ENCODE measurements around the gene SLC26A3. TPM values are rescaled to one million over a fixed set of nuclear protein-coding genes. Genes with fewer than 3 reads are reported as not detected.

The SLC26A3 gene
- total and polyA plus RNA-seq, 12 donors = 0.03 to 0.50 (median 0.43) TPM; not detected in 8

DNA sequence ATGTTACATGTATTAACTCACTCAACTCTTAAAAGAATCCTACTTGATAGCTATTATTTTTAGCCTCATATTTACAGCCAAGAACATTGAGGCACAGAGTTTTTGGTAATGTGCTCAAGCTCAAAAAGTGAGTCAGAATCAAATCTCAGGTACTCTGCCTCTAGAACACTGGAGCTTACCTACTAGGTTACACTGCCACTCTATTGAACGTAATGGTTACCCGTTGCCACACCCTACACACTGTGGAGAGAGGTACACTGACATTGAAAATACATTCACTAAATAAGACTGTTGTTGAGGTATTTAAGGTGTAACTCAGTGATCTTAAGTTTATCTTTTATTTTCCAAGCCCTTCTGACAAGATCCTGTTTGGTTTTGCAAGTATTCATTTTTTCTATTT is 17.9 kb downstream of the SLC26A3 start:
- Histone ChIP-seq H3K4me3 (no peak overlapping the region), H3K9me3 (replicated peaks in 1 of 3) (no peaks in the 10 kb centered on the region), H3K4me1 (replicated peaks in 1 of 2) (no peaks in the 10 kb centered on the region), H3K27ac (no peak overlapping the region), H3K36me3 (replicated peaks in 1 of 2) (no peaks in the 10 kb centered on the region), H3K27me3 (peaks cover 10% of the 10 kb centered on the region)
- no peak for DNase-seq
- intact Hi-C loops (cut with DNase I) = no loop called here
- TF ChIP-seq, protein P1, sequence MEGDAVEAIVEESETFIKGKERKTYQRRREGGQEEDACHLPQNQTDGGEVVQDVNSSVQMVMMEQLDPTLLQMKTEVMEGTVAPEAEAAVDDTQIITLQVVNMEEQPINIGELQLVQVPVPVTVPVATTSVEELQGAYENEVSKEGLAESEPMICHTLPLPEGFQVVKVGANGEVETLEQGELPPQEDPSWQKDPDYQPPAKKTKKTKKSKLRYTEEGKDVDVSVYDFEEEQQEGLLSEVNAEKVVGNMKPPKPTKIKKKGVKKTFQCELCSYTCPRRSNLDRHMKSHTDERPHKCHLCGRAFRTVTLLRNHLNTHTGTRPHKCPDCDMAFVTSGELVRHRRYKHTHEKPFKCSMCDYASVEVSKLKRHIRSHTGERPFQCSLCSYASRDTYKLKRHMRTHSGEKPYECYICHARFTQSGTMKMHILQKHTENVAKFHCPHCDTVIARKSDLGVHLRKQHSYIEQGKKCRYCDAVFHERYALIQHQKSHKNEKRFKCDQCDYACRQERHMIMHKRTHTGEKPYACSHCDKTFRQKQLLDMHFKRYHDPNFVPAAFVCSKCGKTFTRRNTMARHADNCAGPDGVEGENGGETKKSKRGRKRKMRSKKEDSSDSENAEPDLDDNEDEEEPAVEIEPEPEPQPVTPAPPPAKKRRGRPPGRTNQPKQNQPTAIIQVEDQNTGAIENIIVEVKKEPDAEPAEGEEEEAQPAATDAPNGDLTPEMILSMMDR (IDR thresholded peaks at IDR 0.05) = no peak
- no peak for TF ChIP-seq POLR2A (IDR thresholded peaks at IDR 0.05)
- WGBS, 4 donors = 82 to 95% (median 94%) methylated on average over 2 of the region's 2 CpGs

DNA sequence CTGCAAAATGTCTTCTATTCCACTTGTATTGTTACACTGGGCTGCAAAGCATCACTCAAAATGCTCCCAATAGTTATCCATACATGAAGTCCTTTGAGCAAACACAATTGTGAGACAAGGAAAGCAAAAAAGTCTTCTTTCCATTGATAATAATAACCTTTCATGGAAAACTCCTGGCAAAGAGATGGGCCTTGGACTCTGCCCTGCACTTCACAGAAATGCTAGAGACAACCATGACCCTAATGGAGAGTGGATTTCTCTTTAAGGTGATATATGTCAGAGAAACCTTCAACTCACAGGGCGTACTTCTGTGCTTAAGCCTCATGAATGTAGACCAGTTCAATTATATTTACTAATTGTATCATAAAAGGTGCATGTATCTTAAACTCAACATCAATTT is 19.4 kb downstream of the SLC26A3 start:
- H3K27ac ChIP-seq = no peak overlapping the region
- H3K4me3 ChIP-seq = no peak overlapping the region
- H3K4me1 ChIP-seq (replicated peaks in 1 of 2) = no peaks in the 10 kb centered on the region
- TF ChIP-seq, protein P1 (IDR thresholded peaks at IDR 0.05) = no peak
- no peak for TF ChIP-seq POLR2A (IDR thresholded peaks at IDR 0.05)
- 84 to 100% (median 91%) methylated on average over 1 of the region's 1 CpG for WGBS, 4 donors
- peaks cover 5% of the 10 kb centered on the region for H3K27me3 ChIP-seq
- no peaks in the 10 kb centered on the region for H3K9me3 ChIP-seq (replicated peaks in 1 of 3)
- DNase-seq = no peak
- no peaks in the 10 kb centered on the region for H3K36me3 ChIP-seq (replicated peaks in 1 of 2)
- intact Hi-C loops (cut with DNase I) = no loop called here

DNA sequence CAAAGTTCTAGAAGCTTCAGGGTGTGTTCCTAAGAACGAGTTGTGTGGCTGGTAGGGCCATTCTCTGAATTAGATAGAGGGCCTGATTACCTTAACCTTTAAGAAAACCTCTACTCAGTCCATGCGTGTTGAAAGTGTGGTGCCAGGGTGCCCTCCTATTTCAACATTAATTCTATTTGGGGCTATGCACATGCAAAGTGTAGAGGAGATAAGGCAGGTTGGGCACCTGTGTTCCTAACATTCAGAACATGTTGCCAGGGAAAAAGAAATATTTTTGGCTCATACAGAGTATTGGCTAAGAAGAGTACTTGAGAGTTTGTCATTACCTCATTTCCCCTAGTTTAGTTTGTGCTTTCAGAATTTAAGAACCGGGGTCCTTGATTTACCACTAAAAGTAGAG is 20.6 kb downstream of the SLC26A3 start:
- Histone ChIP-seq H3K36me3 (replicated peaks in 1 of 2) (no peaks in the 10 kb centered on the region), H3K4me3 (no peak overlapping the region), H3K4me1 (replicated peaks in 1 of 2) (no peaks in the 10 kb centered on the region), H3K27me3 (peaks cover 5% of the 10 kb centered on the region), H3K9me3 (replicated peaks in 1 of 3) (no peaks in the 10 kb centered on the region), H3K27ac (no peak overlapping the region)
- intact Hi-C loops (cut with DNase I) = no loop called here
- no peak for DNase-seq
- TF ChIP-seq POLR2A (IDR thresholded peaks at IDR 0.05) = no peak
- TF ChIP-seq, protein P1 (IDR thresholded peaks at IDR 0.05) = no peak
- WGBS, 4 donors = 67 to 85% (median 79%) methylated on average over 3 of the region's 3 CpGs

DNA sequence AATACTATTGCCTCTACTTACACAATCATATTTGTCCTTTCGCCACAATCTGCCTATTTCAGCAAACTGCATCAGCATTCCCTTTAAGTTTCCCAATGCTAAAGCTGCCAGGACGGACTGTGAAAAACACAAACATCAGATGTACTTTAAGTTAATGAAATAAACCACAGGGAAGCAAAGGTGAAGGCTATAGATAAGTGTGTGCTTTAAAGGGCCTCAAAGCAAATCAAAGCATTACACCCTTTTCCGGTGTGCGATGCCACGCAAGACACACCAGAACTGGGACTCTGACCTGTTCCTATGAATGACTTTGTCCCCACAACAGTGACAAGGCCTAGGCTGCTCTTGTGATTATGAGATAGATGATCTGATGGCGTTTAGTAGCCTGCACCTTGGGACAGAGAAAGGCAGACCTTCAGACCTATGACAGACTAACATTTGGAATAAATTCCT is 23.4 kb downstream of the SLC26A3 start:
- intact Hi-C loops (cut with DNase I) = no loop called here
- TF ChIP-seq POLR2A (IDR thresholded peaks at IDR 0.05) = no peak
- DNase-seq = no peak
- Histone ChIP-seq H3K4me3 (no peak overlapping the region), H3K27me3 (peaks cover 3% of the 10 kb centered on the region), H3K9me3 (replicated peaks in 1 of 3) (no peaks in the 10 kb centered on the region), H3K27ac (no peak overlapping the region), H3K36me3 (replicated peaks in 1 of 2) (no peaks in the 10 kb centered on the region), H3K4me1 (replicated peaks in 1 of 2) (no peaks in the 10 kb centered on the region)
- 80 to 91% (median 90%) methylated on average over 6 of the region's 6 CpGs for WGBS, 4 donors

DNA sequence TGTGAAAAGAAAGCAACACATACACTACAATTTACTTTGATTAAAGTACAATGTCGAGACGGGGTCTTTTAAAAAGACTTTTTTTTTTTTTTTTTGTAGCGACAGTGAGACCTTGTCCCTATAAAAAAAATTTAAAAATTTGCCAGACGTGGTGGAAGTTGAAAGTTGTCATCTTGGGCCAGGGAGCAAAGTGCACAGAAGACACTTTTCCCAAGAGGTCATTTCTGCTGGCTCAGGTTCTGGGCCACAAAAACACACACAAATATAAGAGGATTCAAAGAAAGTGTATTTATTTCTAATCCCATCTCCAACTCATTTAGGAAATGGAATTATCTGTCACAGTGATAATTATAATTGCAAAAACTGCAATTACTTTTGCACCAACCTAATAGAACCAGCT is 24.7 kb downstream of the SLC26A3 start:
- H3K36me3 ChIP-seq (replicated peaks in 1 of 2) = no peaks in the 10 kb centered on the region
- intact Hi-C loops (cut with DNase I) = no loop called here
- DNase-seq = no peak
- H3K4me3 ChIP-seq = no peak overlapping the region
- H3K9me3 ChIP-seq (replicated peaks in 1 of 3) = no peaks in the 10 kb centered on the region
- WGBS, 4 donors = 80 to 88% (median 85%) methylated on average over 4 of the region's 4 CpGs
- no peaks in the 10 kb centered on the region for H3K27me3 ChIP-seq
- H3K27ac ChIP-seq = no peak overlapping the region
- TF ChIP-seq, protein P1 (IDR thresholded peaks at IDR 0.05) = no peak
- no peak for TF ChIP-seq POLR2A (IDR thresholded peaks at IDR 0.05)
- H3K4me1 ChIP-seq (replicated peaks in 1 of 2) = no peaks in the 10 kb centered on the region

Measured in adrenal gland (tissue), 12 donors.